CD4-positive, alpha-beta T cell (primary cell): ENCODE results near the gene KCNJ6. TPM values are rescaled to one million over a fixed set of nuclear protein-coding genes. Genes with fewer than 3 reads are reported as not detected.

Experiments used
- ATAC-seq: fragments of 200-7000 bp; cut with Tn5 transposase; one replicate; pipeline ENCODE4 v1.10.0; 2022; ENCODE audit warnings: mild to moderate bottlenecking; ENCODE audit not compliant: poor library complexity
- CTCF ChIA-PET: fragments of 350-600 bp; sonication (Branson Sonifier 250); formaldehyde crosslinking; loops from one replicate; lab custom pipeline; 2021; ENCODE audit warnings: antibody characterized with exemption, inconsistent platforms; lab: Charles Lee
- POLR2A ChIA-PET: fragments of 350-600 bp; sonication (Branson Sonifier 250); formaldehyde crosslinking; loops from one replicate; lab custom pipeline; 2021; ENCODE audit warnings: antibody characterized with exemption, inconsistent platforms; lab: Charles Lee
- DNase-seq, 14 experiments: peaks; one replicate each; pipeline ENCODE4 v3.0.0-alpha.2; 2013 to 2020; ENCODE audit warnings: mixed read lengths in 2 of 14
- H3K27ac ChIP-seq, 2 donors: one replicate each; pipeline versions ENCODE4 v1.5.1 to v1.7.0; 2013; ENCODE audit warnings: low read length in 2 of 2, low read depth in 1 of 2, mild to moderate bottlenecking in 1 of 2
- H3K27me3 ChIP-seq, 2 experiments: 1 replicate in 1 of 2; 2 replicates in 1 of 2; pipeline versions ENCODE4 v1.6.1 to v1.7.0; 2013; ENCODE audit warnings: low read length in 2 of 2, control low read depth in 1 of 2, mild to moderate bottlenecking in 1 of 2, moderate library complexity in 1 of 2; ENCODE audit not compliant: insufficient read depth in 2 of 2, control insufficient read depth in 1 of 2
- H3K36me3 ChIP-seq: one replicate; pipeline ENCODE4 v1.6.1; 2013; ENCODE audit warnings: low read length, control low read depth; ENCODE audit not compliant: insufficient read depth
- H3K4me1 ChIP-seq: one replicate; pipeline ENCODE4 v1.6.1; 2013; ENCODE audit warnings: low read length, control low read depth; ENCODE audit not compliant: insufficient read depth
- H3K4me3 ChIP-seq: one replicate; pipeline ENCODE4 v1.5.1; 2013; ENCODE audit warnings: mild to moderate bottlenecking, low read length, moderate library complexity
- H3K9me3 ChIP-seq, 2 experiments: 1 replicate in 1 of 2; 2 replicates in 1 of 2; pipeline versions ENCODE4 v1.6.1 to v1.7.0; 2013; ENCODE audit warnings: low read length in 2 of 2, mild to moderate bottlenecking in 2 of 2, control low read depth in 1 of 2, moderate library complexity in 1 of 2; ENCODE audit not compliant: control insufficient read depth in 1 of 2, insufficient read depth in 1 of 2
- H3K27ac Mint-ChIP-seq: one replicate; pipeline ENCODE4 v1.8.0; 2020; ENCODE audit warnings: mixed read lengths
- H3K27me3 Mint-ChIP-seq: one replicate; pipeline ENCODE4 v1.8.0; 2021; ENCODE audit warnings: mixed read lengths
- H3K36me3 Mint-ChIP-seq: one replicate; pipeline ENCODE4 v1.8.0; 2021; ENCODE audit warnings: low read depth, mixed read lengths
- H3K4me1 Mint-ChIP-seq: one replicate; pipeline ENCODE4 v1.8.0; 2021; ENCODE audit warnings: low read depth, mixed read lengths
- H3K4me3 Mint-ChIP-seq: one replicate; pipeline ENCODE4 v1.8.0; 2020; ENCODE audit warnings: mild to moderate bottlenecking, mixed read lengths
- H3K9me3 Mint-ChIP-seq: one replicate; pipeline ENCODE4 v1.8.0; 2020; ENCODE audit warnings: mixed read lengths
- CTCF ChIP-seq: fragments of 200-600 bp; IDR thresholded peaks from one replicate; pipeline ENCODE4 v1.8.0; 2022; ENCODE audit warnings: antibody characterized with exemption, mild to moderate bottlenecking
- intact Hi-C, 2 experiments: fragments of 100-400 bp; cut with DNase I in 1 of 2; cut with micrococcal nuclease in 1 of 2; formaldehyde crosslinking; loops; one replicate each; pipeline versions ENCODE4 v1.15.1 to v1.9.0; 2023 to 2025; cut with DNase I, micrococcal nuclease
- total RNA-seq, 174 experiments: library from RNA in 2 of 174; stranded (reverse) in 2 of 174; gene quantifications; one replicate each; pipeline ENCODE4 v1.2.3 and lab custom pipeline; 2021 to 2026

The KCNJ6 gene
- total RNA-seq, 2 experiments from 2014 or later = not detected

GRCh38 chr21:37819372-37819771, 96.9 kb downstream of the KCNJ6 start:
- Histone ChIP-seq H3K36me3 (no peaks in the 10 kb centered on the region), H3K4me3 (no peak overlapping the region), H3K9me3 (no peaks in the 10 kb centered on the region), H3K27me3 (no peaks in the 10 kb centered on the region), H3K4me1 (no peaks in the 10 kb centered on the region), H3K27ac (no peak overlapping the region)
- POLR2A ChIA-PET = no interaction called here
- no peaks in the 10 kb centered on the region for H3K36me3 Mint-ChIP-seq
- intact Hi-C loops = no loop called here
- H3K4me3 Mint-ChIP-seq = no peak overlapping the region
- CTCF ChIA-PET = no interaction called here
- H3K9me3 Mint-ChIP-seq = no peaks in the 10 kb centered on the region
- no peak overlapping the region for H3K27ac Mint-ChIP-seq
- TF ChIP-seq CTCF = no peak
- no peak for ATAC-seq
- no peaks in the 10 kb centered on the region for H3K4me1 Mint-ChIP-seq
- peaks cover 4% of the 10 kb centered on the region for H3K27me3 Mint-ChIP-seq
- no peak for DNase-seq

- CTCF ChIA-PET = no interaction called here
- DNase-seq = no peak
- Mint-ChIP-seq H3K36me3 (no peaks in the 10 kb centered on the region), H3K27me3 (peaks cover 3% of the 10 kb centered on the region), H3K4me3 (no peak overlapping the region), H3K27ac (no peak overlapping the region), H3K9me3 (peaks cover 3% of the 10 kb centered on the region), H3K4me1 (no peaks in the 10 kb centered on the region)
- no peaks in the 10 kb centered on the region for H3K9me3 ChIP-seq
- H3K27ac ChIP-seq = no peak overlapping the region
- TF ChIP-seq CTCF = no peak
- intact Hi-C loops = no loop called here
- H3K4me3 ChIP-seq = no peak overlapping the region
- H3K36me3 ChIP-seq = no peaks in the 10 kb centered on the region
- H3K4me1 ChIP-seq = no peaks in the 10 kb centered on the region
- no peaks in the 10 kb centered on the region for H3K27me3 ChIP-seq
- POLR2A ChIA-PET = no interaction called here
- no peak for ATAC-seq
These were observed 99.0 kb downstream of the KCNJ6 start for GRCh38 chr21:37817242-37817641.

- Histone ChIP-seq H3K4me1 (no peaks in the 10 kb centered on the region), H3K27ac (no peak overlapping the region), H3K9me3 (no peaks in the 10 kb centered on the region), H3K27me3 (peaks cover 0 to 4% of the 10 kb centered on the region in 2 experiments), H3K4me3 (no peak overlapping the region), H3K36me3 (no peaks in the 10 kb centered on the region)
- ATAC-seq (no peak), DNase-seq (peak in 2 of 14 experiments; percentile 16 to 20)
- no peak overlapping the region for H3K4me3 Mint-ChIP-seq
- intact Hi-C loops = no loop called here
- no peaks in the 10 kb centered on the region for H3K36me3 Mint-ChIP-seq
- no peak overlapping the region for H3K27ac Mint-ChIP-seq
- ChIA-PET CTCF (no interaction called here), POLR2A (no interaction called here)
- peaks cover 11% of the 10 kb centered on the region for H3K27me3 Mint-ChIP-seq
- peaks cover 5% of the 10 kb centered on the region for H3K9me3 Mint-ChIP-seq
- no peak for TF ChIP-seq CTCF
- H3K4me1 Mint-ChIP-seq = no peaks in the 10 kb centered on the region
These were observed 100.4 kb downstream of the KCNJ6 start for GRCh38 chr21:37815893-37816292.
